Fibroblast of pulmonary artery (primary cell): ENCODE results near the gene DPYD.

Experiments
- DNase-seq: peaks from one replicate; pipeline ENCODE4 v3.0.0-alpha.2; 2010; ENCODE audit warnings: low read depth
- H3K4me3 ChIP-seq: replicated peaks from 2 replicates; pipeline ENCODE4 v1.5.1; 2011; ENCODE audit warnings: low read depth, mild to moderate bottlenecking, control low read depth, low read length, moderate library complexity
- TF ChIP-seq, protein P1 (sequence below): IDR thresholded peaks from 2 replicates; pipeline ENCODE4 v1.5.1; 2011; ENCODE audit warnings: mild to moderate bottlenecking, control low read depth, low read length, inconsistent platforms; ENCODE audit errors: missing control alignments

DPYD gene

GRCh38 chr1:97907886-97908285 is 12.9 kb downstream of the DPYD start:
- peak; percentile 49 for DNase-seq
- H3K4me3 ChIP-seq = no peak overlapping the region
- TF ChIP-seq, protein P1, sequence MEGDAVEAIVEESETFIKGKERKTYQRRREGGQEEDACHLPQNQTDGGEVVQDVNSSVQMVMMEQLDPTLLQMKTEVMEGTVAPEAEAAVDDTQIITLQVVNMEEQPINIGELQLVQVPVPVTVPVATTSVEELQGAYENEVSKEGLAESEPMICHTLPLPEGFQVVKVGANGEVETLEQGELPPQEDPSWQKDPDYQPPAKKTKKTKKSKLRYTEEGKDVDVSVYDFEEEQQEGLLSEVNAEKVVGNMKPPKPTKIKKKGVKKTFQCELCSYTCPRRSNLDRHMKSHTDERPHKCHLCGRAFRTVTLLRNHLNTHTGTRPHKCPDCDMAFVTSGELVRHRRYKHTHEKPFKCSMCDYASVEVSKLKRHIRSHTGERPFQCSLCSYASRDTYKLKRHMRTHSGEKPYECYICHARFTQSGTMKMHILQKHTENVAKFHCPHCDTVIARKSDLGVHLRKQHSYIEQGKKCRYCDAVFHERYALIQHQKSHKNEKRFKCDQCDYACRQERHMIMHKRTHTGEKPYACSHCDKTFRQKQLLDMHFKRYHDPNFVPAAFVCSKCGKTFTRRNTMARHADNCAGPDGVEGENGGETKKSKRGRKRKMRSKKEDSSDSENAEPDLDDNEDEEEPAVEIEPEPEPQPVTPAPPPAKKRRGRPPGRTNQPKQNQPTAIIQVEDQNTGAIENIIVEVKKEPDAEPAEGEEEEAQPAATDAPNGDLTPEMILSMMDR = no peak

GRCh38 chr1:97906567-97907241 is 14.1 kb downstream of the DPYD start:
- peak; percentile 97 for DNase-seq
- peak overlapping the region; percentile 22 for H3K4me3 ChIP-seq
- TF ChIP-seq, protein P1 = no peak

DNA sequence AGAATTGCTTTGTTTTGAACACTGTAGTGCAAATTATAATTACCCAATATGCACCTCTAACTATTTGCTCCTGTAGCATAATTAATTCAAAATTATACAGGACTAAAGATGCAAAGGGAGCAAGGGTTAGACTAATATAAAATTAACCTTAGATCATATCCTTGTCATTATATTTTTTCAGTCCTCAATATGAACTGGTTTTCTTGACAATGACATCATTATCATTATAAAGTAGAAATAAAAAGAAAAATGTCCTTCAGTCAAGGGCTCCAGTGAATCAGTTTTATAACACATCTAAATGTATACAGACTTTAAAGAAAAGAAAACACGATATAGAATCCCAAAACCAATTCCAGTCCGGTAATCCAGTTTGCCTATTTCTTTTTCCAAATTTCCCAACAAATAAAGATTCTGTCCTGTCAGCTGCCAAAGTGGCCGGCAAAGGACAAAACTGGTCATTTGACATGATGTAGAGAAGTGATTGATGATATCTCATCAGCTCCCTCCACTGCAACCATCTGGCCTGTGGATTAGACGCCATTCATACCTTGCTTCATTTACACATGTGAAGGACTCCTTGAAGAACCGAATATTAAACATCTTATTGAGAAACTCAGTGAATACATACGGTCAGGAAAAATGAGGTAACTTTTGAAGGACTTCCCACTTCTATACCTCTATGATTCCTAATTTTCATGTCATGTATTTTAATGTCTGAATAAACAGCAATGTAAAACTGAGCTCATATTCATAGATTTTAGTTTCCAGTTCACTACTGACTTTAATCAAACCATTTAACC is 15.5 kb downstream of the DPYD start:
- DNase-seq = no peak
- TF ChIP-seq, protein P1 = no peak

GRCh38 chr1:97904534-97904933 is 16.3 kb downstream of the DPYD start:
- TF ChIP-seq, protein P1 = no peak
- peak; percentile 86 for DNase-seq
- peak overlapping the region; percentile 43 for H3K4me3 ChIP-seq

More for the DNA sequence above, 15.5 kb downstream of the DPYD start:
- H3K4me3 ChIP-seq = no peak overlapping the region

GRCh38 chr1:97903626-97904025 is 17.2 kb downstream of the DPYD start:
- DNase-seq = peak; percentile 63
- peak overlapping the region; percentile 43 for H3K4me3 ChIP-seq
- TF ChIP-seq, protein P1 = no peak

DNA sequence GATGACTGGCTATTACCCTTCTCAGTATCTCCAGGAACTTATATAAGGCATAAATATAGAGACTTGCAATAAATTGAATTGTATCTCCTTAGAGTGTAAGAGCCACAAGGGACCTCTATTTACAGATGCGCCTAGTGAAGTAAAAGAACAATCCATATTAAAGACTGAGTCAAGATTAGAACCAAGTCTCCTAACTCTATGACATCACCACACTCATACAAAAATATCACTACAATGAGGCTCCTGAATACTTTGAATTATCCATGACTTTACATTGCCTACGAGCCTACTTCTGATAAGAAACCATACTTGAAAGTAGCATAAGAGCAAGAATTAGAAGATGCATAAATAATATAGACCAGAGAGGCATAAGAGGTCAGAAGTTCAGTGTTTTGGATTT is 18.8 kb downstream of the DPYD start:
- no peak overlapping the region for H3K4me3 ChIP-seq
- TF ChIP-seq, protein P1 = no peak
- DNase-seq = peak; percentile 23
